SK-N-SH treated with all-trans-retinoic acid at 6 μM for 48 hours (cell line): ENCODE results near the gene GPRIN1.

Experiments
- ATAC-seq: fragments of 200-7000 bp; cut with Tn5 transposase; 3 replicates; pipeline ENCODE4 v1.9.1; 2020; ENCODE audit warnings: mild to moderate bottlenecking, moderate library complexity
- ARNTL ChIP-seq: fragments of 450-650 bp; formaldehyde crosslinking; IDR thresholded peaks from 2 replicates; pipeline ENCODE4 v1.5.0; 2020; ENCODE audit warnings: low read depth, mild to moderate bottlenecking, moderate library complexity, borderline replicate concordance
- BACH2 ChIP-seq: fragments of 250-450 bp; sonication (Bioruptor Pico); IDR thresholded peaks from 2 replicates; pipeline ENCODE4 v1.9.0; 2021; ENCODE audit warnings: mild to moderate bottlenecking, borderline replicate concordance
- CREB5 ChIP-seq: fragments of 250-450 bp; sonication (Bioruptor Pico); IDR thresholded peaks from 2 replicates; pipeline ENCODE4 v1.5.1; 2020; ENCODE audit warnings: low read depth, mild to moderate bottlenecking, moderate library complexity
- CSDC2 ChIP-seq: fragments of 250-450 bp; sonication (Bioruptor Pico); IDR thresholded peaks from 2 replicates; pipeline ENCODE4 v1.5.0; 2020; ENCODE audit warnings: mild to moderate bottlenecking, moderate library complexity
- CSRNP3 ChIP-seq: fragments of 250-450 bp; sonication (Bioruptor Pico); IDR thresholded peaks from 2 replicates; pipeline ENCODE4 v1.5.1; 2021; ENCODE audit warnings: mild to moderate bottlenecking, moderate library complexity
- ESRRG ChIP-seq: fragments of 250-450 bp; sonication (Bioruptor Pico); IDR thresholded peaks from 2 replicates; pipeline ENCODE4 v1.6.1; 2021; ENCODE audit warnings: mild to moderate bottlenecking
- GLIS3 ChIP-seq: fragments of 250-450 bp; sonication (Bioruptor Pico); IDR thresholded peaks from 2 replicates; pipeline ENCODE4 v1.5.0; 2020; ENCODE audit warnings: mild to moderate bottlenecking, moderate library complexity
- PATZ1 ChIP-seq: fragments of 250-450 bp; sonication (Bioruptor Pico); IDR thresholded peaks from 2 replicates; pipeline ENCODE4 v1.8.0; 2020; ENCODE audit warnings: mild to moderate bottlenecking, moderate library complexity, borderline replicate concordance
- POU6F1 ChIP-seq: fragments of 250-450 bp; sonication (Bioruptor Pico); IDR thresholded peaks from 2 replicates; pipeline ENCODE4 v1.8.0; 2021; ENCODE audit warnings: low read depth, mild to moderate bottlenecking, moderate library complexity, borderline replicate concordance
- RARB ChIP-seq: fragments of 250-450 bp; sonication (Bioruptor Pico); IDR thresholded peaks from 2 replicates; pipeline ENCODE4 v1.8.0; 2021; ENCODE audit warnings: mild to moderate bottlenecking, moderate library complexity
- TCF4 ChIP-seq: fragments of 250-450 bp; sonication (Bioruptor Pico); IDR thresholded peaks from 2 replicates; pipeline ENCODE4 v1.8.0; 2021; ENCODE audit warnings: mild to moderate bottlenecking, moderate library complexity, borderline replicate concordance
- TOX ChIP-seq: fragments of 250-450 bp; sonication (Bioruptor Pico); IDR thresholded peaks from 2 replicates; pipeline ENCODE4 v1.8.0; 2021; ENCODE audit warnings: mild to moderate bottlenecking, moderate library complexity, borderline replicate concordance
- TSHZ2 ChIP-seq: fragments of 250-450 bp; sonication (Bioruptor Pico); IDR thresholded peaks from 2 replicates; pipeline ENCODE4 v1.5.0; 2020; ENCODE audit warnings: mild to moderate bottlenecking, moderate library complexity
- ZC3H10 ChIP-seq: fragments of 250-450 bp; sonication (Bioruptor Pico); IDR thresholded peaks from 2 replicates; pipeline ENCODE4 v1.5.1; 2021; ENCODE audit warnings: mild to moderate bottlenecking, moderate library complexity
- ZFP3 ChIP-seq: fragments of 250-450 bp; sonication (Bioruptor Pico); IDR thresholded peaks from 2 replicates; pipeline ENCODE4 v1.5.0; 2020; ENCODE audit warnings: mild to moderate bottlenecking, moderate library complexity
- ZFP30 ChIP-seq: fragments of 450-650 bp; formaldehyde crosslinking; IDR thresholded peaks from 2 replicates; pipeline ENCODE4 v1.5.0; 2022; ENCODE audit warnings: mild to moderate bottlenecking, moderate library complexity
- ZNF565 ChIP-seq: fragments of 450-650 bp; formaldehyde crosslinking; conservative IDR thresholded peaks from 2 replicates; pipeline ENCODE4 v1.5.0; 2020; ENCODE audit warnings: low read depth, mild to moderate bottlenecking, moderate library complexity
- ZNF70 ChIP-seq: fragments of 450-650 bp; formaldehyde crosslinking; IDR thresholded peaks from 2 replicates; pipeline ENCODE4 v1.5.0; 2020; ENCODE audit warnings: mild to moderate bottlenecking, moderate library complexity
- ZNF8 ChIP-seq: fragments of 450-650 bp; formaldehyde crosslinking; IDR thresholded peaks from 2 replicates; pipeline ENCODE4 v1.5.0; 2020; ENCODE audit warnings: mild to moderate bottlenecking, moderate library complexity

GPRIN1 gene

GRCh38 chr5:176614805-176615478 is 5.0 kb upstream of the GPRIN1 start:
- peak; percentile 35 for ATAC-seq
- no peak for TF ChIP-seq ZFP30
- TF ChIP-seq CSDC2 (CRISPR knock-in tag) = no peak
- no peak for TF ChIP-seq ZNF8
- no peak for TF ChIP-seq BACH2 (CRISPR knock-in tag)
- TF ChIP-seq ZFP3 (CRISPR knock-in tag) = no peak
- no peak for TF ChIP-seq TOX (CRISPR knock-in tag)
- TF ChIP-seq PATZ1 = no peak
- no peak for TF ChIP-seq POU6F1 (CRISPR knock-in tag)
- TF ChIP-seq ARNTL (CRISPR knock-in tag) = no peak
- TF ChIP-seq, all 23 proteins: peak for 0

- no peak for ATAC-seq
- TF ChIP-seq ESRRG (CRISPR knock-in tag) (no peak), PATZ1 (no peak), CSRNP3 (CRISPR knock-in tag) (no peak), TCF4 (CRISPR knock-in tag) (no peak), CREB5 (CRISPR knock-in tag) (no peak), POU6F1 (CRISPR knock-in tag) (no peak), CSDC2 (CRISPR knock-in tag) (no peak), GLIS3 (no peak)
Measured at GRCh38 chr5:176612855-176613254, 2.9 kb upstream of the GPRIN1 start.

- ATAC-seq = no peak
- no peak for TF ChIP-seq ZNF70 (CRISPR knock-in tag)
- no peak for TF ChIP-seq RARB (CRISPR knock-in tag)
- no peak for TF ChIP-seq ZFP3 (CRISPR knock-in tag)
- TF ChIP-seq ZC3H10 (CRISPR knock-in tag) = no peak
- no peak for TF ChIP-seq TCF4 (CRISPR knock-in tag)
- TF ChIP-seq BACH2 (CRISPR knock-in tag) = no peak
- TF ChIP-seq ZFP30 = no peak
- no peak for TF ChIP-seq CSRNP3 (CRISPR knock-in tag)
- no peak for TF ChIP-seq ESRRG (CRISPR knock-in tag)
- TF ChIP-seq CREB5 (CRISPR knock-in tag) = no peak
- TF ChIP-seq ZNF565 (CRISPR knock-in tag) = no peak
- TF ChIP-seq TSHZ2 (CRISPR knock-in tag) = no peak
- no peak for TF ChIP-seq GLIS3
Measured at GRCh38 chr5:176612008-176612407, 2.1 kb upstream of the GPRIN1 start.
